ENCODE data around the gene RAB12. TPM values are rescaled to one million over a fixed set of nuclear protein-coding genes. Genes with fewer than 3 reads are reported as not detected.
"Not testable (repeated sequence)": the region's sequence is repeated elsewhere in the genome, so short reads cannot be mapped to it uniquely, and the experiment has no call there.

Gene RAB12
- total RNA-seq, 2 experiments from 2014 or later = 11.0 to 11.9 TPM

GRCh38 chr18:8631265-8631664, 22.0 kb downstream of the RAB12 start:
- no peaks in the 10 kb centered on the region for H3K9me3 Mint-ChIP-seq
- CTCF ChIA-PET = no interaction called here
- H3K27ac Mint-ChIP-seq = no peak overlapping the region
- intact Hi-C loops (cut with micrococcal nuclease) = no loop called here
- no peak for DNase-seq
- peaks cover 2% of the 10 kb centered on the region for H3K4me1 Mint-ChIP-seq (ENCODE audit: low read depth)
- H3K27me3 Mint-ChIP-seq (ENCODE audit: low read depth) = no peaks in the 10 kb centered on the region
- H3K36me3 Mint-ChIP-seq (ENCODE audit: low read depth) = peaks cover 20% of the 10 kb centered on the region
- no peak overlapping the region for H3K4me3 Mint-ChIP-seq

GRCh38 chr18:8632386-8632785, 23.1 kb downstream of the RAB12 start:
- Mint-ChIP-seq H3K9me3 (no peaks in the 10 kb centered on the region), H3K27me3 (ENCODE audit: low read depth) (no peaks in the 10 kb centered on the region), H3K4me1 (ENCODE audit: low read depth) (no peaks in the 10 kb centered on the region), H3K4me3 (no peak overlapping the region), H3K36me3 (ENCODE audit: low read depth) (peaks cover 17% of the 10 kb centered on the region), H3K27ac (no peak overlapping the region)
- CTCF ChIA-PET = no interaction called here
- DNase-seq = no peak
- intact Hi-C loops (cut with micrococcal nuclease) = no loop called here

GRCh38 chr18:8634508-8634907, 25.3 kb downstream of the RAB12 start:
- H3K27me3 Mint-ChIP-seq (ENCODE audit: low read depth) = no peaks in the 10 kb centered on the region
- CTCF ChIA-PET = no interaction called here
- no peaks in the 10 kb centered on the region for H3K9me3 Mint-ChIP-seq
- peaks cover 29% of the 10 kb centered on the region for H3K36me3 Mint-ChIP-seq (ENCODE audit: low read depth)
- no peaks in the 10 kb centered on the region for H3K4me1 Mint-ChIP-seq (ENCODE audit: low read depth)
- DNase-seq = no peak
- H3K4me3 Mint-ChIP-seq = no peak overlapping the region
- no peak overlapping the region for H3K27ac Mint-ChIP-seq
- intact Hi-C loops (cut with micrococcal nuclease) = no loop called here

- no peaks in the 10 kb centered on the region for H3K27me3 Mint-ChIP-seq (ENCODE audit: low read depth)
- no peak overlapping the region for H3K4me3 Mint-ChIP-seq
- no peaks in the 10 kb centered on the region for H3K9me3 Mint-ChIP-seq
- no peak for DNase-seq
- no peak overlapping the region for H3K27ac Mint-ChIP-seq
- no peaks in the 10 kb centered on the region for H3K4me1 Mint-ChIP-seq (ENCODE audit: low read depth)
- CTCF ChIA-PET = no interaction called here
- peaks cover 34% of the 10 kb centered on the region for H3K36me3 Mint-ChIP-seq (ENCODE audit: low read depth)
- intact Hi-C loops (cut with micrococcal nuclease) = no loop called here
Observed at GRCh38 chr18:8635087-8635486, 25.9 kb downstream of the RAB12 start.

- DNase-seq = no peak
- intact Hi-C loops (cut with micrococcal nuclease) = no loop called here
- H3K27me3 Mint-ChIP-seq (ENCODE audit: low read depth) = no peaks in the 10 kb centered on the region
- H3K27ac Mint-ChIP-seq = no peak overlapping the region
- no peaks in the 10 kb centered on the region for H3K9me3 Mint-ChIP-seq
- H3K36me3 Mint-ChIP-seq (ENCODE audit: low read depth) = peaks cover 44% of the 10 kb centered on the region
- H3K4me1 Mint-ChIP-seq (ENCODE audit: low read depth) = peaks cover 12% of the 10 kb centered on the region
- H3K4me3 Mint-ChIP-seq = no peak overlapping the region
- CTCF ChIA-PET = interaction anchor here (1.2 kb wide), 1 partner anchor 13 kb away, joined by 3 read pairs; no protein-coding TSS in a partner anchor
Observed at GRCh38 chr18:8639762-8640161, 30.5 kb downstream of the RAB12 start.

- H3K27me3 Mint-ChIP-seq (ENCODE audit: low read depth) = peaks cover 12% of the 10 kb centered on the region
- peaks cover 25% of the 10 kb centered on the region for H3K36me3 Mint-ChIP-seq (ENCODE audit: low read depth)
- H3K27ac Mint-ChIP-seq = no peak overlapping the region
- no peak overlapping the region for H3K4me3 Mint-ChIP-seq
- intact Hi-C loops (cut with micrococcal nuclease) = no loop called here
- H3K9me3 Mint-ChIP-seq = no peaks in the 10 kb centered on the region
- CTCF ChIA-PET = interaction anchor here (0.7 kb wide), 2 partner anchors 11 to 480 kb away, joined by 3 read pairs; no protein-coding TSS in a partner anchor
- no peak for DNase-seq
- H3K4me1 Mint-ChIP-seq (ENCODE audit: low read depth) = peaks cover 12% of the 10 kb centered on the region
Observed at GRCh38 chr18:8643326-8643878, 34.2 kb downstream of the RAB12 start.

- CTCF ChIA-PET = not testable (repeated sequence)
Observed at GRCh38 chr18:8647359-8647758, 38.1 kb downstream of the RAB12 start.

GRCh38 chr18:8651478-8652261, 42.4 kb downstream of the RAB12 start:
- CTCF ChIA-PET = interaction anchor here (0.7 kb wide), 1 partner anchor 25 kb away, joined by 3 read pairs; no protein-coding TSS in a partner anchor

More at GRCh38 chr18:8647359-8647758, 38.1 kb downstream of the RAB12 start:
- H3K36me3 Mint-ChIP-seq (ENCODE audit: low read depth); DNase-seq; intact Hi-C loops (cut with micrococcal nuclease); H3K9me3 Mint-ChIP-seq; H3K4me3 Mint-ChIP-seq; H3K27ac Mint-ChIP-seq: not testable (repeated sequence)
- H3K4me1 Mint-ChIP-seq (ENCODE audit: low read depth) = peaks cover 12% of the 10 kb centered on the region
- peaks cover 17% of the 10 kb centered on the region for H3K27me3 Mint-ChIP-seq (ENCODE audit: low read depth)

GRCh38 chr18:8654503-8655451, 45.5 kb downstream of the RAB12 start:
- no peak for DNase-seq
- Mint-ChIP-seq H3K9me3 (no peaks in the 10 kb centered on the region), H3K27me3 (ENCODE audit: low read depth) (peaks cover 7% of the 10 kb centered on the region), H3K27ac (no peak overlapping the region), H3K4me1 (ENCODE audit: low read depth) (no peaks in the 10 kb centered on the region), H3K36me3 (ENCODE audit: low read depth) (no peaks in the 10 kb centered on the region), H3K4me3 (no peak overlapping the region)
- intact Hi-C loops (cut with micrococcal nuclease) = loop anchor here (1.0 to 2.0 kb wide), 5 partner anchors 42 to 862 kb away; no protein-coding TSS in a partner anchor
- CTCF ChIA-PET = interaction anchor here (0.5 to 4.2 kb wide), 16 partner anchors 11 to 404 kb away, joined by 3 to 35 read pairs (median 4); no protein-coding TSS in a partner anchor

More at GRCh38 chr18:8651478-8652261, 42.4 kb downstream of the RAB12 start:
- H3K9me3 Mint-ChIP-seq; H3K4me1 Mint-ChIP-seq (ENCODE audit: low read depth); H3K27ac Mint-ChIP-seq; H3K36me3 Mint-ChIP-seq (ENCODE audit: low read depth); DNase-seq; intact Hi-C loops (cut with micrococcal nuclease); H3K4me3 Mint-ChIP-seq: not testable (repeated sequence)
- H3K27me3 Mint-ChIP-seq (ENCODE audit: low read depth) = peaks cover 20% of the 10 kb centered on the region

GRCh38 chr18:8656232-8656631, 47.0 kb downstream of the RAB12 start:
- no peak overlapping the region for H3K4me3 Mint-ChIP-seq
- CTCF ChIA-PET = interaction anchor here (0.6 to 4.2 kb wide), 5 partner anchors 94 to 332 kb away, joined by 3 to 22 read pairs (median 7); no protein-coding TSS in a partner anchor
- intact Hi-C loops (cut with micrococcal nuclease) = no loop called here
- no peaks in the 10 kb centered on the region for H3K36me3 Mint-ChIP-seq (ENCODE audit: low read depth)
- H3K9me3 Mint-ChIP-seq = no peaks in the 10 kb centered on the region
- no peaks in the 10 kb centered on the region for H3K4me1 Mint-ChIP-seq (ENCODE audit: low read depth)
- no peak for DNase-seq
- no peak overlapping the region for H3K27ac Mint-ChIP-seq
- peaks cover 6% of the 10 kb centered on the region for H3K27me3 Mint-ChIP-seq (ENCODE audit: low read depth)

GRCh38 chr18:8657050-8657820, 48.0 kb downstream of the RAB12 start:
- H3K9me3 Mint-ChIP-seq = no peaks in the 10 kb centered on the region
- no peak overlapping the region for H3K4me3 Mint-ChIP-seq
- H3K27me3 Mint-ChIP-seq (ENCODE audit: low read depth) = peaks cover 6% of the 10 kb centered on the region
- H3K4me1 Mint-ChIP-seq (ENCODE audit: low read depth) = no peaks in the 10 kb centered on the region
- no peaks in the 10 kb centered on the region for H3K36me3 Mint-ChIP-seq (ENCODE audit: low read depth)
- no peak overlapping the region for H3K27ac Mint-ChIP-seq
- DNase-seq = no peak
- intact Hi-C loops (cut with micrococcal nuclease) = no loop called here
- CTCF ChIA-PET = interaction anchor here (1.8 kb wide), 1 partner anchor 331 kb away, joined by 7 read pairs; no protein-coding TSS in a partner anchor
